IMR-90 (cell line): Measurements from ENCODE around the gene TENM3. TPM values are rescaled to one million over a fixed set of nuclear protein-coding genes. Genes with fewer than 3 reads are reported as not detected.
A peak's percentile ranks its signal among the peaks of the same experiment; 100 is the strongest.

Experiments used
- ATAC-seq: fragments of 200-7000 bp; cut with Tn5 transposase; 2 replicates; pipeline ENCODE4 v1.9.1; 2020; ENCODE audit warnings: low read depth, mild to moderate bottlenecking, moderate library complexity
- BruUV-seq: library from RNA; stranded (reverse); fragments of 400-500 nt; replicated peaks from 2 replicates; lab custom pipeline; 2021; lab: Mats Ljungman, UMichigan
- CTCF ChIA-PET: fragments of 300-600 bp; formaldehyde crosslinking; extraction: SDS; loops from one replicate; lab custom pipeline; 2021; ENCODE audit warnings: antibody characterized with exemption; lab: Yijun Ruan, JAX
- POLR2A ChIA-PET: fragments of 300-600 bp; sonication (Branson Sonifier 250); formaldehyde crosslinking; loops from one replicate; lab custom pipeline; 2022; ENCODE audit warnings: antibody characterized with exemption; ENCODE audit not compliant: unreplicated experiment; lab: Charles Lee
- DNase-seq: peaks from one replicate; pipeline ENCODE4 v3.0.0; 2013
- H2AFZ ChIP-seq: replicated peaks from 2 replicates; pipeline ENCODE3; 2013; ENCODE audit warnings: low read length, mild to moderate bottlenecking; ENCODE audit not compliant: poor library complexity
- H2AK5ac ChIP-seq: 2 replicates; pipeline ENCODE4 v1.6.1; 2013; ENCODE audit warnings: low read depth, low read length, inconsistent platforms
- H2AK9ac ChIP-seq: replicated peaks from 2 replicates; pipeline ENCODE3; 2013; ENCODE audit warnings: mild to moderate bottlenecking, low read depth, low read length, moderate library complexity; ENCODE audit not compliant: poor library complexity
- H2BK120ac ChIP-seq: 2 replicates; pipeline ENCODE4 v1.6.1; 2013; ENCODE audit warnings: low read depth, low read length, inconsistent platforms
- H2BK15ac ChIP-seq: 3 replicates; pipeline ENCODE4 v1.6.1; 2013; ENCODE audit warnings: low read depth, low read length, inconsistent platforms
- H2BK20ac ChIP-seq: 2 replicates; pipeline ENCODE4 v1.6.1; 2013; ENCODE audit warnings: low read depth, mild to moderate bottlenecking, inconsistent platforms, low read length, moderate library complexity
- H2BK5ac ChIP-seq: 2 replicates; pipeline ENCODE4 v1.6.1; 2013; ENCODE audit warnings: mild to moderate bottlenecking, low read depth, low read length, inconsistent platforms; ENCODE audit not compliant: poor library complexity, severe bottlenecking
- H3K14ac ChIP-seq: replicated peaks from 2 replicates; pipeline ENCODE4 v1.6.1; 2013; ENCODE audit warnings: low read depth, low read length, inconsistent platforms
- H3K18ac ChIP-seq: 2 replicates; pipeline ENCODE4 v1.6.1; 2013; ENCODE audit warnings: low read depth, low read length, control low read depth
- H3K23ac ChIP-seq: 2 replicates; pipeline ENCODE4 v1.6.1; 2013; ENCODE audit warnings: low read depth, low read length, inconsistent platforms
- H3K27ac ChIP-seq: 2 replicates; pipeline ENCODE4 v1.5.1; 2013; ENCODE audit warnings: mild to moderate bottlenecking, control low read depth, low read length; ENCODE audit not compliant: insufficient read depth
- H3K27me3 ChIP-seq: 2 replicates; pipeline ENCODE4 v1.6.1; 2013; ENCODE audit warnings: low read length; ENCODE audit not compliant: control insufficient read depth, insufficient read depth
- H3K36me3 ChIP-seq: 2 replicates; pipeline ENCODE4 v1.6.1; 2013; ENCODE audit warnings: low read length, mixed read lengths; ENCODE audit not compliant: control insufficient read depth, insufficient read depth
- H3K4ac ChIP-seq: 2 replicates; pipeline ENCODE4 v1.6.1; 2013; ENCODE audit warnings: low read depth, low read length, inconsistent platforms
- H3K4me1 ChIP-seq: 2 replicates; pipeline ENCODE4 v1.6.1; 2013; ENCODE audit warnings: low read length, mixed read lengths; ENCODE audit not compliant: control insufficient read depth, insufficient read depth
- H3K4me2 ChIP-seq: 2 replicates; pipeline ENCODE4 v1.6.1; 2013; ENCODE audit warnings: low read depth, mild to moderate bottlenecking, control low read depth, low read length, moderate library complexity
- H3K4me3 ChIP-seq: 2 replicates; pipeline ENCODE4 v1.5.1; 2013; ENCODE audit warnings: low read depth, mild to moderate bottlenecking, control low read depth, low read length, moderate library complexity; ENCODE audit not compliant: insufficient read depth
- H3K56ac ChIP-seq: 2 replicates; pipeline ENCODE4 v1.6.1; 2013; ENCODE audit warnings: low read length, inconsistent platforms; ENCODE audit not compliant: insufficient read depth; ENCODE audit errors: extremely low read depth
- H3K79me1 ChIP-seq, 2 experiments: 2 replicates each; pipeline ENCODE4 v1.6.1; 2013; ENCODE audit warnings: low read length in 2 of 2, inconsistent platforms in 1 of 2, low read depth in 1 of 2
- H3K9ac ChIP-seq: 2 replicates; pipeline ENCODE4 v1.6.1; 2013; ENCODE audit warnings: low read depth, low read length, control low read depth
- H3K9me1 ChIP-seq: 2 replicates; pipeline ENCODE4 v1.6.1; 2013; ENCODE audit warnings: low read length, inconsistent platforms; ENCODE audit not compliant: insufficient read depth
- H3K9me3 ChIP-seq: 2 replicates; pipeline ENCODE4 v1.6.1; 2013; ENCODE audit warnings: low read length; ENCODE audit not compliant: control insufficient read depth, insufficient read depth
- H4K20me1 ChIP-seq: 2 replicates; pipeline ENCODE4 v1.6.1; 2013; ENCODE audit warnings: low read length, inconsistent platforms; ENCODE audit not compliant: insufficient read depth
- H4K5ac ChIP-seq: 2 replicates; pipeline ENCODE4 v1.6.1; 2013; ENCODE audit warnings: mild to moderate bottlenecking, low read depth, low read length, control low read depth
- H4K8ac ChIP-seq, 2 experiments: 2 replicates each; pipeline ENCODE4 v1.6.1; 2013; ENCODE audit warnings: low read depth in 2 of 2, low read length in 2 of 2, control low read depth in 1 of 2, inconsistent platforms in 1 of 2
- H4K91ac ChIP-seq: 2 replicates; pipeline ENCODE4 v1.6.1; 2013; ENCODE audit warnings: low read depth, low read length, inconsistent platforms; ENCODE audit not compliant: insufficient read depth
- BHLHE40 ChIP-seq: fragments of 150-350 bp; IDR thresholded peaks from 2 replicates; pipeline ENCODE4 v1.6.1; 2016; ENCODE audit warnings: mild to moderate bottlenecking, low read depth, low read length
- CEBPB ChIP-seq: IDR thresholded peaks from 2 replicates; pipeline ENCODE4 v1.6.1; 2012; ENCODE audit warnings: low read depth, low read length, improper control_type of control experiment
- CHD1 ChIP-seq: IDR thresholded peaks from 2 replicates; pipeline ENCODE4 v1.6.1; 2012; ENCODE audit warnings: low read depth, low read length, improper control_type of control experiment
- FOS ChIP-seq: fragments of 150-350 bp; IDR thresholded peaks from 2 replicates; pipeline ENCODE4 v1.6.1; 2016; ENCODE audit warnings: low read depth, low read length
- MAFK ChIP-seq: IDR thresholded peaks from 2 replicates; pipeline ENCODE4 v1.6.1; 2012; ENCODE audit warnings: low read depth, low read length, improper control_type of control experiment
- MAZ ChIP-seq: IDR thresholded peaks from 2 replicates; pipeline ENCODE4 v1.6.1; 2012; ENCODE audit warnings: low read depth, mild to moderate bottlenecking, low read length, improper control_type of control experiment, moderate library complexity, borderline replicate concordance
- MXI1 ChIP-seq: IDR thresholded peaks from 2 replicates; pipeline ENCODE4 v1.6.1; 2012; ENCODE audit warnings: low read depth, mild to moderate bottlenecking, low read length, moderate library complexity, borderline replicate concordance
- NFE2L2 ChIP-seq: fragments of 150-350 bp; IDR thresholded peaks from 2 replicates; pipeline ENCODE4 v1.6.1; 2016; ENCODE audit warnings: low read depth, mild to moderate bottlenecking, low read length
- POLR2A ChIP-seq: IDR thresholded peaks from 2 replicates; pipeline ENCODE4 v1.6.1; 2012; ENCODE audit warnings: mild to moderate bottlenecking, low read depth, low read length
- RAD21 ChIP-seq: IDR thresholded peaks from 2 replicates; pipeline ENCODE4 v1.6.1; 2012; ENCODE audit warnings: low read length, improper control_type of control experiment
- RCOR1 ChIP-seq: IDR thresholded peaks from 2 replicates; pipeline ENCODE4 v1.6.1; 2012; ENCODE audit warnings: mild to moderate bottlenecking, low read length, improper control_type of control experiment; ENCODE audit not compliant: insufficient replicate concordance
- RFX5 ChIP-seq: IDR thresholded peaks from 2 replicates; pipeline ENCODE4 v1.8.0; 2012; ENCODE audit warnings: low read depth, mild to moderate bottlenecking, low read length, moderate library complexity
- SMC3 ChIP-seq: fragments of 150-350 bp; IDR thresholded peaks from 2 replicates; pipeline ENCODE4 v1.6.1; 2016; ENCODE audit warnings: low read depth, mild to moderate bottlenecking, antibody characterized with exemption, low read length, moderate library complexity
- WGBS, 2 experiments: methylation state at CpG; one replicate each; pipeline versions ENCODE4 v1.1.5 to v1.1.7; 2013; ENCODE audit warnings: missing lambda C conversion rate in 2 of 2; ENCODE audit not compliant: insufficient read length in 1 of 2; ENCODE audit errors: extremely low coverage in 2 of 2; 5-methylcytosine and 5-hydroxymethylcytosine counted together
- dilution Hi-C: fragments of 300-500 bp; cut with HindIII; formaldehyde crosslinking; loops from one replicate; pipeline ENCODE4 v1.14.3; 2018; ENCODE audit warnings: low sequenced_read_pairs; ENCODE audit not compliant: unreplicated experiment
- in situ Hi-C: fragments of 300-500 bp; cut with MboI; formaldehyde crosslinking; loops from 3 replicates; pipeline ENCODE4 v1.14.3; 2019; ENCODE audit warnings: low sequenced_read_pairs, inconsistent platforms, mixed read lengths
- intact Hi-C: fragments of 100-400 bp; cut with micrococcal nuclease; formaldehyde crosslinking; loops from 2 replicates; pipeline ENCODE4 v1.10.0; 2022
- polyA plus RNA-seq, 3 experiments: library from polyadenylated mRNA; depleted of rRNA; stranded (reverse); fragments of >200 nt; gene quantifications; 2 replicates each; pipeline ENCODE4 v1.2.3, GENCODE V29; 2012; ENCODE audit warnings: low replicate concordance in 1 of 3
- total RNA-seq: library from RNA; depleted of rRNA; stranded (reverse); fragments of >200 nt; gene quantifications from 2 replicates; pipeline ENCODE4 v1.2.3, GENCODE V29; 2012
- TF ChIP-seq, protein P1 (sequence below): conservative IDR thresholded peaks from 2 replicates; pipeline ENCODE4 v1.5.1; 2012; ENCODE audit warnings: mild to moderate bottlenecking, low read depth, low read length, improper control_type of control experiment
- TF ChIP-seq, protein P2 (sequence below): fragments of 150-350 bp; IDR thresholded peaks from 2 replicates; pipeline ENCODE4 v1.6.1; 2017; ENCODE audit warnings: mild to moderate bottlenecking, antibody characterized with exemption, low read length, low read depth

TENM3 gene
- total and polyA plus RNA-seq, 2 of the 4 experiments (the other 2 are of a cell fraction) = 29.9 to 173 TPM

DNA sequence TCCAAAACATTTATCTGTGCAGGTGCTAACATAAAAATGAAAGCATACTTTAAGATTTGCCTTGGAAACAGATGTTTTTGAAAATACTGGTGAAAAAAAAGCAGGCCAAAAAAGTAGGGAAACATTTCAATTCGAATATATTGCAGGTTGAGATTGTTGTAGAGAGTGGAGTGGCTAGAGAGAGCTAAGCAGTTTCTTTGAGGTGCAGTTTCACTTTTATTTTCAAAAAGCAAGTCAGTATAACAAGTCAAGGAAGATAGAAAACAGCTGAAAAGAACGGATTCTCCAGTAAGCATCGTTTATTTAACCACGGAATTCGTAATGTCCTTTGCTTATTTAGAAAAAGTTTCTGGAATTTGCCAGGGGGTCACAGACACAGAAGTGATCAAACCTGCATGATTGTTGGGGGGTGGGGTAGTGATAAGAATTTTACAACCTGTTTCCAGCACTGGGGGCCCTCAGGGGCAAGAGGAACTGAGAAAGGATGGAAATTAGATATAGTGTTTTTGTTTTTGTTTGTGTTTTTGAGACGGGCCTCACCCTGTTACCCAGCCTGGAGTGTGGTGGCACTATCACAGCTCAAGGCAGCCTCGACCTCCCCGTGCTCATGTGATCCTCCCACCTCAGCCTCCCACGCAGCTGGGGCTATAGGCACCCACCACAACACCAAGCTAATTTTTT, 175.0 kb downstream of the TENM3 start:
- H4K91ac ChIP-seq = no peak overlapping the region
- H3K9ac ChIP-seq = no peak overlapping the region; the same call in 1 of the 2 replicates
- in situ Hi-C loops = no loop called here
- dilution Hi-C loops = no loop called here
- WGBS, 2 experiments = no CpG with 5 or more reads among the region's 9 CpGs
- intact Hi-C loops = no loop called here
- H2BK15ac ChIP-seq = no peak overlapping the region
- H3K9me1 ChIP-seq = no peaks in the 10 kb centered on the region
- H3K27ac ChIP-seq = no peak overlapping the region
- H3K27me3 ChIP-seq = no peaks in the 10 kb centered on the region
- H2AFZ ChIP-seq = peak overlapping the region; percentile 34
- H2BK5ac ChIP-seq = no peak overlapping the region
- no peak overlapping the region for H3K4ac ChIP-seq
- POLR2A ChIA-PET = no interaction called here
- DNase-seq (no peak), ATAC-seq (peak; percentile 54; the same call in 1 of the 2 replicates)
- H3K23ac ChIP-seq = no peak overlapping the region
- H3K18ac ChIP-seq = peak overlapping the region; percentile 52
- peak overlapping the region; percentile 84 for H4K5ac ChIP-seq
- H3K4me1 ChIP-seq = no peaks in the 10 kb centered on the region
- H3K9me3 ChIP-seq = peaks cover 2% of the 10 kb centered on the region; the same call in 1 of the 2 replicates
- peak overlapping the region; percentile 37; the same call in 1 of the 2 replicates for H3K4me3 ChIP-seq
- no peaks in the 10 kb centered on the region for H3K36me3 ChIP-seq
- H4K20me1 ChIP-seq = no peaks in the 10 kb centered on the region
- H3K4me2 ChIP-seq = peak overlapping the region; percentile 98
- peak overlapping the region; percentile 55; the same call in 1 of the 2 replicates for H2AK5ac ChIP-seq
- no peak overlapping the region for H2BK120ac ChIP-seq
- no peak overlapping the region for H4K8ac ChIP-seq
- H3K56ac ChIP-seq = no peak overlapping the region
- H3K79me1 ChIP-seq = no peaks in the 10 kb centered on the region
- no peak overlapping the region for H2BK20ac ChIP-seq
- no TSS peak for BruUV-seq
- CTCF ChIA-PET = interaction anchor here (0.5 kb wide), 1 partner anchor 52 kb away, joined by 3 read pairs; no protein-coding TSS in a partner anchor
- no peak overlapping the region for H3K14ac ChIP-seq
- no peak overlapping the region for H2AK9ac ChIP-seq
- TF ChIP-seq CEBPB (no peak), POLR2A (no peak), FOS (no peak), MXI1 (no peak), RAD21 (no peak), RCOR1 (no peak), MAFK (no peak), BHLHE40 (no peak), SMC3 (no peak), CHD1 (no peak), RFX5 (no peak), NFE2L2 (no peak), MAZ (no peak)
- TF ChIP-seq, protein P1, sequence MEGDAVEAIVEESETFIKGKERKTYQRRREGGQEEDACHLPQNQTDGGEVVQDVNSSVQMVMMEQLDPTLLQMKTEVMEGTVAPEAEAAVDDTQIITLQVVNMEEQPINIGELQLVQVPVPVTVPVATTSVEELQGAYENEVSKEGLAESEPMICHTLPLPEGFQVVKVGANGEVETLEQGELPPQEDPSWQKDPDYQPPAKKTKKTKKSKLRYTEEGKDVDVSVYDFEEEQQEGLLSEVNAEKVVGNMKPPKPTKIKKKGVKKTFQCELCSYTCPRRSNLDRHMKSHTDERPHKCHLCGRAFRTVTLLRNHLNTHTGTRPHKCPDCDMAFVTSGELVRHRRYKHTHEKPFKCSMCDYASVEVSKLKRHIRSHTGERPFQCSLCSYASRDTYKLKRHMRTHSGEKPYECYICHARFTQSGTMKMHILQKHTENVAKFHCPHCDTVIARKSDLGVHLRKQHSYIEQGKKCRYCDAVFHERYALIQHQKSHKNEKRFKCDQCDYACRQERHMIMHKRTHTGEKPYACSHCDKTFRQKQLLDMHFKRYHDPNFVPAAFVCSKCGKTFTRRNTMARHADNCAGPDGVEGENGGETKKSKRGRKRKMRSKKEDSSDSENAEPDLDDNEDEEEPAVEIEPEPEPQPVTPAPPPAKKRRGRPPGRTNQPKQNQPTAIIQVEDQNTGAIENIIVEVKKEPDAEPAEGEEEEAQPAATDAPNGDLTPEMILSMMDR = no peak
- TF ChIP-seq, protein P2, sequence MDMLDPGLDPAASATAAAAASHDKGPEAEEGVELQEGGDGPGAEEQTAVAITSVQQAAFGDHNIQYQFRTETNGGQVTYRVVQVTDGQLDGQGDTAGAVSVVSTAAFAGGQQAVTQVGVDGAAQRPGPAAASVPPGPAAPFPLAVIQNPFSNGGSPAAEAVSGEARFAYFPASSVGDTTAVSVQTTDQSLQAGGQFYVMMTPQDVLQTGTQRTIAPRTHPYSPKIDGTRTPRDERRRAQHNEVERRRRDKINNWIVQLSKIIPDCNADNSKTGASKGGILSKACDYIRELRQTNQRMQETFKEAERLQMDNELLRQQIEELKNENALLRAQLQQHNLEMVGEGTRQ = no peak
